GM21786 (cell line): ENCODE measurements around the gene EVPL.
"Not testable (repeated sequence)": the region's sequence is repeated elsewhere in the genome, so short reads cannot be mapped to it uniquely, and the experiment has no call there.

Source experiments
- ATAC-seq: cut with Tn5 transposase; IDR thresholded peaks from one replicate; pipeline ENCODE4 v1.9.1; 2021; ENCODE audit not compliant: unreplicated experiment

Gene EVPL

GRCh38 chr17:75998327-75998795, 28.7 kb downstream of the EVPL start:
- ATAC-seq, result no peak

- no peak for ATAC-seq
Observed at GRCh38 chr17:75996665-75997590, 30.2 kb downstream of the EVPL start.

- no peak for ATAC-seq
Observed at GRCh38 chr17:75995385-75995925, 31.7 kb downstream of the EVPL start.

- no peak for ATAC-seq
Observed at GRCh38 chr17:75994802-75995370, 32.2 kb downstream of the EVPL start.

GRCh38 chr17:75991396-75991795, 35.7 kb downstream of the EVPL start:
- ATAC-seq, result no peak

GRCh38 chr17:75987041-75987440, 40.1 kb downstream of the EVPL start:
- no peak for ATAC-seq

GRCh38 chr17:75985986-75986385, 41.1 kb downstream of the EVPL start:
- ATAC-seq, result no peak

GRCh38 chr17:75983501-75984181, 43.5 kb downstream of the EVPL start:
- ATAC-seq, result no peak

GRCh38 chr17:75981019-75981615, 46.0 kb downstream of the EVPL start:
- no peak for ATAC-seq

GRCh38 chr17:75980188-75981018, 46.7 kb downstream of the EVPL start:
- ATAC-seq, result no peak

- ATAC-seq, result no peak
Observed at GRCh38 chr17:75979705-75980187, 47.4 kb downstream of the EVPL start.

GRCh38 chr17:75978938-75979704, 48.0 kb downstream of the EVPL start, which contains the start of the genes ACOX1 and TEN1:
TSS of gene ACOX1 (minus strand) at chr17:75979166. CDS start at chr17:75979073, 93 bp downstream.
TSS of gene TEN1 (plus strand) at chr17:75979240. CDS start at chr17:75986193, 6,953 bp downstream.
- peak; percentile 90 for ATAC-seq

GRCh38 chr17:75976175-75976848, 50.8 kb downstream of the EVPL start:
- ATAC-seq, result no peak

GRCh38 chr17:75975757-75976174, 51.3 kb downstream of the EVPL start:
- no peak for ATAC-seq

- ATAC-seq, result not testable (repeated sequence)
Observed at GRCh38 chr17:75975187-75975586, 51.9 kb downstream of the EVPL start.

GRCh38 chr17:75970626-75971025, 56.5 kb downstream of the EVPL start:
- ATAC-seq, result no peak

- ATAC-seq, result no peak
Observed at GRCh38 chr17:75970011-75970523, 57.0 kb downstream of the EVPL start.

- not testable (repeated sequence) for ATAC-seq
Observed at GRCh38 chr17:75969044-75969443, 58.1 kb downstream of the EVPL start.
